Stimulated activated naive CD8-positive, alpha-beta T cell treated with anti-CD3 and anti-CD28 coated beads, Interleukin-15, Interleukin-2, amounts not matched to agents 100 U/mL and 50 U/mL, for 24 hours (primary cell): Measurements from ENCODE around the gene TEKT2.
A peak's percentile ranks its signal among the peaks of the same experiment; 100 is the strongest.

ENCODE experiments used
- ATAC-seq: fragments of 150-1000 bp; cut with Tn5 transposase; one replicate; pipeline ENCODE4 v1.10.0; 2021
- DNase-seq: peaks from one replicate; pipeline ENCODE4 v3.0.0; 2021

TEKT2 gene

DNA sequence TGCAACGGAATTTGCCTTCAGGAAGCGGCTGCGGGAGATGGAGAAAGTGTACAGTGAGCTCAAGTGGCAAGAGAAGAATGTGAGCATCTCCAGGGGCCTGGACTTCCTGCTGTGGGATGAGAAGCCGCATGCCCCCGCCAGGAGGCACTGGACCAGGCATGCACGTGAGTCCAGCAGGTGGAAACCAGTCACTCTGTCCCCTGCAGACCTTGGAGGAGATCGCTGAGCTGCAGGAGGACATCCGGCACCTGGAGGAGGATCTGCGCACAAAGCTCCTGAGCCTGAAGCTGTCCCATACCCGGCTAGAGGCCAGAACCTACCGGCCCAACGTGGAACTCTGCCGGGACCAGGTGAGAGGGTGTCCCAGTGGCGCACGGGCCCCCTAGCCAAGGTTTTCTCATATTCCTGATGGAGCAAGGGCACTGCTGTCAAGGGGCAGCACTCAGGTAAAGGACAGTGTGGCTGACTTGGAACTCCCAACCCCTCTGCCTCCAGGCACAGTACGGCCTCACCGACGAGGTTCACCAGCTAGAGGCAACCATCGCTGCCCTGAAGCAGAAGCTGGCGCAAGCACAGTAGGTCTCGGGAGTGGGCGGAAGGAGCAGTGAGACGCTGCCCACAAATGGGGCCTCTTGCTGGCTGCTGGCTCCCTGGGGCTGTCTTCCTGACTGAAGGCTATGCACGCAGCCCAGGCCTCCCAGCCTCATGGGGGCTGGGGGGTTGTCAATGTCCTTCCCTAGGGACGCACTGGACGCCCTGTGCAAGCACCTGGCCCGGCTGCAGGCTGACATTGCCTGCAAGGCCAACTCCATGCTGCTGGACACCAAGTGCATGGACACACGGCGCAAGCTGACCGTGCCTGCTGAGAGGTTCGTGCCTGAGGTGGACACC is 3.6 kb downstream of the TEKT2 start:
- no peak for ATAC-seq

DNA sequence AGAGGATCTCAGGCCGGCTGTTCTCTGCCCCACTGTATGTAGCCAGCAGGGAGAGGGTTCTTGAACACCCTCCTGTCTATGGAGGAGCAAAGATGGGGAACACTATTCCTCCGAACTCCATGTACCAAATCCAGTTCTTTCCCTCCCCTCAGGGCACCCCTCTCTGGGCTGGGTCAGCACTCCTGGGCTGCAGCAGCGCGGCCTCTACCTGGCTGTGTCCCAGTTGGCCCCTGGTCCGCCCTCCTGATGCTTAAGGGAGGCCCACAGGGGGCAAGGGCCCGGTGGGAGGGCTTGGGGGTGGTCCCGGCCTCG is 4.3 kb downstream of the TEKT2 start:
- ATAC-seq (peak; percentile 17), DNase-seq (no peak)

More for the DNA sequence above, 3.6 kb downstream of the TEKT2 start:
- no peak for DNase-seq

GRCh38 chr1:36088577-36089392 is 4.9 kb downstream of the TEKT2 start, which contains the start of gene ADPRS:
ADPRS (plus strand) TSS chr1:36088892; CDS start chr1:36088905, 13 bp downstream.
- DNase-seq (peak; percentile 94), ATAC-seq (peak; percentile 96)

DNA sequence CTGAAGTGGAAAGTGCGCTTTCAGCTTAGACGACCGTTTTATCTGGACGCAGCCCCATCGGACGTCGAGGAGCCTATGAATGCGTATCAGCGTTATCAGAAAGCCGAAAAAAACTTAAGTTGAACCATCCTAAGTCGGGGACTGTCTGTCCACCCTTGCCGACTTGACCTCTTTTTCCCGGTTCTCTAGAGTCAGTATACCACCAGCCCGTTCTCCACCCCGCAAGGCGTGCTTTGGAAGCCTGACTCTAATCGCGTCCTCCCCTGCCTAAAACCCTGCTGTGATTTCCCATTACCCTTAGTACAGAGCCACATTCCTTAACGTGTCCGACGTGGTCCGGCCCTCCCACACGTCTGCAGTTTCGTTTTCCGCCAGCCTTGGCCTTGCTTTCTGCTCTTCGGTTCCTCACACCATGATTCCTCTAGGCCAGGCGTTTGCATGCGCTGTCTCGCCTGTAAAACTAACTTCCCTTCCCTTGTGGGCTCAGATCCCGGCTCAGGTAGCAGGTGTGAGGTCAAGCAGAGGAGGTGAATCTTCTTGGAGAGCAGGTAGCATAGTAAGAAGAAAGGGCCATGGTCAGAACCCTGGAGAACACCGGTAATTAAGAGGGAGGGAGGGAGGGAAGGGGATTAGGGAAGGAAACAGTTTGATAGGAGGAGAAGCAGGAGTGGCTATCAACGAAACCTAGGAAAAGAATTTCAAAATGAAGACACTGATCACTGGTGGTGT is 5.7 kb downstream of the TEKT2 start:
- ATAC-seq = no peak

DNA sequence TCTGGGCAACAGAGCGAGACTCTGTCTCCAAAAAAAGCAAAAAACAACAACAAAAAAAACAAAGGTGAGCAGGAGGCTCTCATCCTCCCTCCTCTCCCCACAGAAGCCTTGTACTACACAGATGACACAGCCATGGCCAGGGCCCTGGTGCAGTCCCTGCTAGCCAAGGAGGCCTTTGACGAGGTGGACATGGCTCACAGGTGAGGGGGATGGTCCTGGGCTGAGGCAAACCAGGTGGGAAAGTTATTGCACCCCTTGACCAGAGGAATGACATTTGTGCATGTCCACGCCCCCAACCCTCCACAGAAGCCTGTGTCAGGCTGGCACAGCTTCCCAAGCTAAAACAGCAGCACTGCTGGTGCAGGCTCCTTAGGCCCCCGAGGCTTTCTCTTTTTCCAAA is 7.2 kb downstream of the TEKT2 start:
- DNase-seq = no peak

More for the DNA sequence above, 5.7 kb downstream of the TEKT2 start:
- DNase-seq = no peak

GRCh38 chr1:36091698-36092097 is 7.8 kb downstream of the TEKT2 start:
- no peak for ATAC-seq
- DNase-seq = no peak

More for the DNA sequence above, 7.2 kb downstream of the TEKT2 start:
- ATAC-seq = no peak

DNA sequence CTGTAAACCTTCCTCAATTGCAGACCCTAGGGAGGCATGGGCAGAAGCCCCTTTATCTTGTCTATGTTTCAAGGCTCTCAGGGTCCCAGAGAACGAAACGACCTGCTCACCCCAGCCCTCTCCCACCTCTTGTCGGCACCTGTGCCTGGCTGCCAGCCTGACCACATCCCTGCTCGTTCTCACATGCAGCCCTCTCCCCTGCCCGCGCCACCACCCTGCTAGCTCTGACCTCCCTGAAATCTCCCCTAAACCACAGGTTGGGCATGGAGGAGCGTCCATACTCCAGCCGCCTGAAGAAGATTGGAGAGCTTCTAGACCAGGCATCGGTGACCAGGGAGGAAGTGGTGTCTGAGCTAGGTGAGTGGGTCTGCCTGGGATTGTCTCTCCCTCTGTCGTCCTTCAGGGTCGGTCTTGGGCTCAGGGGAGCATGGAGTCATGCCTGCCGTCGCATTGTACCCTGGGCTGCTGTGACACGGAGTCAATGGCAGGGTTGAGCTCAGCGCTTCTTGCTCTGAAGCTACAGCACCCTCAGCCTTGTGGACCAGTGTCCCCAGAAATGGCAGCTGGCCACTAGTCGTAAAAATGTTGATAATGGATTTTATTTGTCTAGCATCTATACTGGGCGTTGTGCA is 8.4 kb downstream of the TEKT2 start:
- no peak for ATAC-seq

DNA sequence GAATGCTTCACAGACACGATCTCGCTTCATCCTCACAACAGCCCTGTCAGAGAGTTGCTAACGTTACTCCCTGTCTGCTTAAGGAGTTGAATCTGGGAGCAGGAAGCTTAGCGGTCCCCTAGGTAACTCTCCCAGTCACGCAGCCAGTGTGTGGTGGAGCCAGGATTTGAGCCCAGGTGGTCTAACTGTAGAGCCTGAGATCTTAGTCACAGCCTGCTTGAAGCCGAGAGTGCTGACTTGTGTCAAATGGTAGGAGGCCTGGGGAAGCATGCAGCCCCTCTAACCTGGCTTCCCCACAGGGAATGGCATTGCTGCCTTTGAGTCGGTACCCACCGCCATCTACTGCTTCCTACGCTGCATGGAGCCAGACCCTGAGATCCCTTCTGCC is 8.9 kb downstream of the TEKT2 start:
- no peak for ATAC-seq

More for the DNA sequence above, 8.4 kb downstream of the TEKT2 start:
- DNase-seq = no peak

DNA sequence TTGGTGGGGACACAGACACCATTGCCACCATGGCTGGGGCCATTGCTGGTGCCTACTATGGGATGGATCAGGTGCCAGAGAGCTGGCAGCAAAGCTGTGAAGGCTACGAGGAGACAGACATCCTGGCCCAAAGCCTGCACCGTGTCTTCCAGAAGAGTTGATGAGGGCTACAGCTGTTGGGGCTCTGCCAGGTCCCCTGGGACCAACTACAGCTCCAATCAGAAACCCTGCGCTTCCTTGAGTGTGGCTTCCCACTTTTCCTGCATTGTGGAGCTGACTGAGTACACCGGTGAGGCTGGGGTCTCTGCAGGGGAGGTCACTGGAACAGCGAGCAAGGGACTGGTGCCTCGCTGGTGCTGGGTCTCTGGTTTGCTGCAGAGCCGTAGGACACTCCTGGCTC is 9.3 kb downstream of the TEKT2 start:
- DNase-seq = no peak
- no peak for ATAC-seq

More for the DNA sequence above, 8.9 kb downstream of the TEKT2 start:
- no peak for DNase-seq

DNA sequence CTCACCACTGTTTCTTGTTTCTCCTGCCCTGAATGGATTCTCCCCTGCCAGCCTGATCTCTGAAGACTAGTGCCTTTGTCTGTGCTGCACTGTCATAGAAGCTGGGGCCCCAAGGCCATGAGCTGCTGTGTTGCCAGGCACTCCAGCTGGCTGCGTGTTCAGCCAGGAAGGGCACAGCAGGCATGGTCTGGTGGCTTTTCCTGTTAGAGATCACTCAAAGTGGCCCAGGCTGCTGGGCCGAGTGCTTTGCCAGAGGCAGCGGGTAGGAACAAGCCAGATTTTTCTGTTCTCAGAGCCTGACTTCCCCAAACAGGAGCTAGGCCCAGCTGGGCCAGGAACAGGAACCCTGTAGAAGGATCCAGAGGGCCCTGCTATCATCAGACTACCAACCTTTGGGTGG is 10.0 kb downstream of the TEKT2 start:
- no peak for DNase-seq
- ATAC-seq = no peak

GRCh38 chr1:36094621-36095061 is 10.7 kb downstream of the TEKT2 start:
- no peak for ATAC-seq
- no peak for DNase-seq

GRCh38 chr1:36095760-36096405 is 12.0 kb downstream of the TEKT2 start:
- DNase-seq (no peak), ATAC-seq (no peak)

GRCh38 chr1:36096500-36097432 is 12.9 kb downstream of the TEKT2 start:
- DNase-seq (no peak), ATAC-seq (peak; percentile 15)

GRCh38 chr1:36097693-36098585 is 14.0 kb downstream of the TEKT2 start:
- ATAC-seq (no peak), DNase-seq (no peak)

DNA sequence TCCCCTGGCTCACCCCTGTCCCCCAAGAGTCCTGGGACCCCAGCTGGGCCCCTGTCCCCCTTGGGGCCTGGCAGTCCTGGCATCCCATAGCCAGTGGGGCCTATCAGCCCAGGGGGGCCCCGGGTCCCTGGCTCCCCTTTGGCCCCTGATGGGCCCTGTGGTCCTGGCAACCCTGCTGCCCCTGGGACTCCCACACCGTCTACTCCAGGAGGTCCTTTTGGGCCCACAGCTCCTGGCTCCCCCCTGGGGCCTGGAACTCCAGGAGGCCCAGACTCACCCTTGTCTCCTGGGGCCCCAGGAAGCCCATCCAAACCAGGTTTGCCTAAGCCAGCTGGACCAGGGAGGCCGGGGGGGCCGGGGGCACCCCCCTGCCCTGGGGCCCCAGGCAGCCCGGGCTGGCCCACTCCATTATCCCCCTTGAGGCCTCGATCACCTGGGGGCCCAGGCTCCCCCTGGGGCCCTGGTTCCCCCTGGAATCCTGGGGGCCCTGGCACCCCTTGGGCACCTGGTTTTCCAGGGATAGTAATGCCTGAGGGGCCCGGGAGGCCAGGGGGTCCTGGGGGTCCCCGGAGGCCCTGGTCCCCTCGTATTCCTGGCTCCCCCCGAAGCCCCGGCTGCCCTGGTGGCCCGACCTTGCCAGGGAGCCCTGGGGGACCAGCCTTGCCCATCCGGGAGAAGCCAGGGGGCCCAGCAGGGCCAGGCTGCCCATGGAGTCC is 14.9 kb downstream of the TEKT2 start:
- no peak for ATAC-seq
- DNase-seq = no peak

DNA sequence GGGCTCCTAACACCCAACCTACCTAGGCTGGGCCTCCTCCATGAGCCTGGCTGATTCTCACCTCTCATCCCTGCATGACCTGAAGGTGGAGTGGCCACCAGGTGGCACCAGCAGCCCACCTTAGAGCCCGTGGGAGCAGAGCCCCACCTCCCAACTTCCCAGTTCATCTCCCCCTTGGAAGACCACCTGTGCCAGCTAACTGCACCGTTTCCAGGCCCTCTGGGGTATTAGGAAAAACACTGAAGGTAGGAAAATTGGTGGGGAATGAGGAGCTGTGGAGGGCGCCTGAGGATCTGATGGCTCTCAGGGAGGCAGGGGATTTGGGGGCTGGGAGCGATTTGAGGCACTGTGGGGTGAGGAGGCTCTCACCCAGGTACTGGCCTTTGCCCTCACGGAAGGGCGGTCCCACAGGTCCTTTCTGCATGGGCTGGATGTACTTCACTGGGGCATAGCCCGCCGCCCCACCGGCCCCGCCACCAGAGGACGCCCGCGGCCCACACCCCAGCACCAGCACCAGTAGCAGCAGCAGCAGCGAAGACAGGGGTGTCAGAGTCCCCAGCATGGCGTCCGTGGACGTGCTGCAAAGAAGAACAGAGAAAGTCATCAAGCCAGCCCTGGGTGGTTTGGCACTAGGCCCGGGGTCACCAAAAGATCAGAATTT is 15.9 kb downstream of the TEKT2 start:
- DNase-seq = peak; percentile 86
- ATAC-seq = peak; percentile 88

DNA sequence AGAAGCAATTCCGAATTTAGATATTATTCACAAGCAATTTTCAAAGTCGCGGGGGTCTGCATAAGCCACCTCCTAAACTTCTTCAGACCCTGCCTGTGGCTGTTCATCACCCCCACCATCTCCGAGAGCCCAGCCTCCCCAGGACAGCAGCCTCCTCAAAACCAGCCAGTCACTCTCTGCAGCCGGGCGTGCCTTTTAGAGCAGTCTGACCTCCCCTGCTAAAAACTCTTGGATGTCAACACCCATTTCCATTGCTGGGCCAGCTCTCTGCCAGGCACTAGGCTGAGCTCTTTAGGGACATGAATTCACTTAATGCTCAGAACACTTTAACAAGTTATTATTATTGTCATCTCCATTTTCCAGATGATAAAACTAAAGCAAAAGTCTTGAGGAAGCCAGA is 16.5 kb downstream of the TEKT2 start:
- ATAC-seq = no peak
- no peak for DNase-seq

DNA sequence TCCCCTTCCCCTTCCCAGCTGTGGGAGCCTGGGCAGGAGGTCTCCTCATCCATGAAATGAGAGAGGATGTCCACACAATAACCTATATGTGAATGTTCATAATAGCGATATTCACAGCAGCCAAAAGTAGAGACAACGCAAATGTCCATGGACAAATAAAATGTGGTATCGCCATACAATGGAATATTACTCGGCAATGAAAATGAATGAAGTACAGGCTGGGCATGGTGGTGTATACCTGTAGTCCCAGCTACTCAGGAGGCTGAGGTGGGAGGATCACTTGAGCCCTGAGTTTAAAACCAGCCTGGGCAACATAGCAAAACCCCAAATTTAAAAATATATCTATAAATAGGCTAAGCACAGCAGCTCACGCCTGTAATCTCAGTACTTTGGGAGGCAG is 17.7 kb downstream of the TEKT2 start:
- no peak for ATAC-seq
- DNase-seq = no peak
